Measurements from ENCODE around the gene BBS1. TPM values are rescaled to one million over a fixed set of nuclear protein-coding genes. Genes with fewer than 3 reads are reported as not detected.

BBS1 gene
- total RNA-seq, 1 experiment from 2014 or later = 29.8 TPM

- intact Hi-C loops (cut with micrococcal nuclease) = loop anchor here (1.0 kb wide), 3 partner anchors 13 to 199 kb away; partner anchors contain the start of gene PELI3
- ChIA-PET POLR2A (interaction anchor here (0.5 to 2.9 kb wide), 14 partner anchors 10 to 403 kb away, joined by 3 to 17 read pairs (median 4); partner anchors contain the start of genes BBS1, MRPL11, PELI3 and RBM14), CTCF (interaction anchor here (0.5 to 1.5 kb wide), 14 partner anchors 10 to 199 kb away, joined by 3 to 16 read pairs (median 5); partner anchors contain the start of genes MRPL11, PELI3 and RBM4B), RAD21 (ENCODE audit: low non-redundant PET in 1 of 2, low total read pairs in 2 of 2, uncharacterized antibody in 2 of 2, unreplicated experiment in 2 of 2) (interaction anchor here (0.9 to 1.0 kb wide), 2 partner anchors 41 to 199 kb away, joined by 4 to 5 read pairs; partner anchors contain the start of gene MRPL11 (in 1 of the 2))
- Histone ChIP-seq H3K9me3 (ENCODE audit: control insufficient read depth in 1 of 2, insufficient read depth in 1 of 2, low read depth in 1 of 2, low read length in 2 of 2) (no peaks in the 10 kb centered on the region), H3K27me3 (ENCODE audit: insufficient read depth, low read length) (no peaks in the 10 kb centered on the region), H3K27ac (ENCODE audit: low read depth, low read length) (peak overlapping the region; percentile 79), H4K20me1 (ENCODE audit: insufficient read depth) (no peaks in the 10 kb centered on the region), H3K79me2 (ENCODE audit: insufficient read depth, low read length) (peaks cover 6% of the 10 kb centered on the region; the same call in 1 of the 2 replicates), H2AFZ (ENCODE audit: low read depth, low read length, poor library complexity, severe bottlenecking) (no peak overlapping the region), H3K4me3 (replicated peaks in 1 of 2; ENCODE audit: low read depth in 1 of 2, low read length in 2 of 2) (peak overlapping the region; percentile 86 to 88), H3K36me3 (ENCODE audit: control insufficient read depth in 1 of 2, insufficient read depth in 2 of 2, low read length in 2 of 2) (0 out of 4 replicates have a peak, but pooled peaks cover 0 to 3% of the 10 kb centered on the region in 2 experiments), H3K9ac (ENCODE audit: low read length) (peak overlapping the region; percentile 95), H3K9me2 (ENCODE audit: insufficient read depth) (no peaks in the 10 kb centered on the region), H3K4me2 (ENCODE audit: low read length) (peak overlapping the region; percentile 89), H3K4me1 (ENCODE audit: control insufficient read depth in 1 of 2, insufficient read depth in 2 of 2, low read length in 2 of 2) (peaks cover 8 to 17% of the 10 kb centered on the region in 2 experiments; a peak in 1 of 4 replicates)
- TSS peak; percentile 81 for BruUV-seq (replicated peaks)
- ATAC-seq (peak; percentile 65), DNase-seq (ENCODE audit: low read depth, low spot score) (no peak)
- TF ChIP-seq POLR2A (IDR thresholded peaks at IDR 0.05; ENCODE audit: borderline replicate concordance, extremely low read depth, insufficient read depth, insufficient read length) = no peak
These were observed 30.9 kb upstream of the BBS1 start for GRCh38 chr11:66479394-66480116.

GRCh38 chr11:66480117-66480938 lies 30.1 kb upstream of the BBS1 start, which contains the start of gene DPP3:
DPP3 (plus strand) TSS chr11:66480434; CDS start chr11:66482201, 1,767 bp downstream.
- Histone ChIP-seq H2AFZ (ENCODE audit: low read depth, low read length, poor library complexity, severe bottlenecking) (no peak within 1 kb of the TSS), H3K36me3 (ENCODE audit: control insufficient read depth in 1 of 2, insufficient read depth in 2 of 2, low read length in 2 of 2) (0 out of 4 replicates have a peak, but pooled peaks cover 0 to 3% of the 10 kb centered on the region in 2 experiments), H3K27me3 (ENCODE audit: insufficient read depth, low read length) (no peaks in the 10 kb centered on the region), H3K27ac (ENCODE audit: low read depth, low read length) (peak within 1 kb of the TSS; percentile 79), H3K4me1 (ENCODE audit: control insufficient read depth in 1 of 2, insufficient read depth in 2 of 2, low read length in 2 of 2) (peaks cover 8 to 17% of the 10 kb centered on the region in 2 experiments; a peak in 1 of 4 replicates), H3K9ac (ENCODE audit: low read length) (peak within 1 kb of the TSS; percentile 95), H3K4me2 (ENCODE audit: low read length) (peak within 1 kb of the TSS; percentile 89), H3K4me3 (replicated peaks in 1 of 2; ENCODE audit: low read depth in 1 of 2, low read length in 2 of 2) (peak within 1 kb of the TSS; percentile 86 to 88), H4K20me1 (ENCODE audit: insufficient read depth) (no peaks in the 10 kb centered on the region), H3K9me2 (ENCODE audit: insufficient read depth) (no peaks in the 10 kb centered on the region), H3K79me2 (ENCODE audit: insufficient read depth, low read length) (peaks cover 6% of the 10 kb centered on the region; the same call in 1 of the 2 replicates), H3K9me3 (ENCODE audit: control insufficient read depth in 1 of 2, insufficient read depth in 1 of 2, low read depth in 1 of 2, low read length in 2 of 2) (no peaks in the 10 kb centered on the region)
- TSS peak; percentile 50 for BruUV-seq (replicated peaks)
- intact Hi-C loops (cut with micrococcal nuclease) = loop anchor here (1.0 kb wide), 1 partner anchor 198 kb away; no protein-coding TSS in a partner anchor
- no peak for TF ChIP-seq SRF (IDR thresholded peaks at IDR 0.05; ENCODE audit: low read depth)
- TF ChIP-seq ATF3 (IDR thresholded peaks at IDR 0.05) = no peak
- TF ChIP-seq CEBPB (IDR thresholded peaks at IDR 0.05; ENCODE audit: low read depth) = no peak
- TF ChIP-seq POLR2A (IDR thresholded peaks at IDR 0.05; ENCODE audit: borderline replicate concordance, extremely low read depth, insufficient read depth, insufficient read length) = peak; percentile 66
- no peak for TF ChIP-seq RAD21 (IDR thresholded peaks at IDR 0.05; ENCODE audit: low read depth)
- TF ChIP-seq EZH2 (IDR thresholded peaks at IDR 0.05) = no peak
- TF ChIP-seq ZBTB33 (IDR thresholded peaks at IDR 0.05; ENCODE audit: extremely low read depth, insufficient replicate concordance, low read length) = no peak
- peak; percentile 21 for TF ChIP-seq YY1 (IDR thresholded peaks at IDR 0.05; ENCODE audit: extremely low read depth, insufficient replicate concordance, low read depth, low read length)
- peak; percentile 56 for TF ChIP-seq TCF7L2 (IDR thresholded peaks at IDR 0.05; ENCODE audit: borderline replicate concordance, extremely low read depth, insufficient read depth, insufficient read length)
- TF ChIP-seq ELF1 (IDR thresholded peaks at IDR 0.05; ENCODE audit: borderline replicate concordance, low read depth) = no peak
- TF ChIP-seq POLR2AphosphoS5 (IDR thresholded peaks at IDR 0.05; ENCODE audit: low read depth, low read length) = peak; percentile 84
- TF ChIP-seq ZFX (IDR thresholded peaks at IDR 0.05) = peak; percentile 100
- ChIA-PET POLR2A (interaction anchor here (0.5 to 2.9 kb wide), 15 partner anchors 11 to 402 kb away, joined by 3 to 17 read pairs (median 4); partner anchors contain the start of genes BBS1, MRPL11, PELI3 and RBM14), RAD21 (ENCODE audit: low non-redundant PET in 1 of 2, low total read pairs in 2 of 2, uncharacterized antibody in 2 of 2, unreplicated experiment in 2 of 2) (interaction anchor here (0.9 to 1.0 kb wide), 2 partner anchors 41 to 198 kb away, joined by 4 to 5 read pairs; partner anchors contain the start of gene MRPL11 (in 1 of the 2)), CTCF (interaction anchor here (0.6 to 1.5 kb wide), 11 partner anchors 11 to 198 kb away, joined by 3 to 16 read pairs (median 6); partner anchors contain the start of genes MRPL11, PELI3 and RBM4B)
- ATAC-seq (peak; percentile 90), DNase-seq (ENCODE audit: low read depth, low spot score) (peak; percentile 91)
